ENCODE data around the gene MECR. TPM values are rescaled to one million over a fixed set of nuclear protein-coding genes. Genes with fewer than 3 reads are reported as not detected.

Gene MECR
- polyA plus RNA-seq, 1 of the 3 experiments (the other 2 are of a cell fraction), result 38.3 TPM

DNA sequence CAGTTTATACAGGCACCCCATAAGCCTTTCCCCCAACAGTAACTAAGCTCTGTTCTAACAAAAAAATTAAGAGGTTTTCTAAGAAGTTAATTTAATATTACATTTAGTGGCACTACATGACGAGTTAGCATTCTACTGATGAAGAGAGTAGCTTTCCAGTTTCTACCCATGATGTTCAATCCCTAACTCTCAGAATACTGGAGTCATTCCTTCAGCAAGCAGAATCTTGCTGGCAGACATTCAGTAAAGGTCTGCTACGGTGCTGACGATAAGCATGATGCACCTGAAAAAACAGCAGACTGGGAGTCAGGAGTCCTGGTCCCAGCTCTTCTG is 73.5 kb downstream of the MECR start:
- H3K27me3 ChIP-seq (ENCODE audit: insufficient read depth), result no peaks in the 10 kb centered on the region
- no peak overlapping the region for H3K9ac ChIP-seq
- DNase-seq, result no peak
- no peak overlapping the region for H3K4me2 ChIP-seq
- H3K79me2 ChIP-seq (ENCODE audit: insufficient read depth), result peaks cover 95% of the 10 kb centered on the region
- H3K27ac ChIP-seq (ENCODE audit: low read depth in 2 of 2, low read length in 1 of 2), result peak overlapping the region in 1 of 2 experiments; percentile 64; a peak in 2 of 4 replicates
- ChIA-PET POLR2A (no interaction called here), CTCF (interaction anchor here (0.6 to 2.3 kb wide), 2 partner anchors 11 to 46 kb away, joined by 3 to 10 read pairs; no protein-coding TSS in a partner anchor)
- no peak for TF ChIP-seq RCOR1 (IDR thresholded peaks at IDR 0.05; ENCODE audit: low read length)
- TF ChIP-seq NFIC (IDR thresholded peaks at IDR 0.05; ENCODE audit: borderline replicate concordance), result no peak
- TF ChIP-seq RFX5 (IDR thresholded peaks at IDR 0.05; ENCODE audit: low read length), result no peak
- no peak overlapping the region for H3K4me3 ChIP-seq (ENCODE audit: low read depth in 2 of 2, low read length in 1 of 2)
- no peaks in the 10 kb centered on the region for H3K9me2 ChIP-seq
- H3K4me1 ChIP-seq (ENCODE audit: control insufficient read depth in 1 of 2, insufficient read depth in 2 of 2, low read depth in 1 of 2, low read length in 1 of 2), result peaks cover 8 to 12% of the 10 kb centered on the region in 2 experiments; a peak in 2 of 4 replicates
- WGBS (ENCODE audit: low lambda C conversion rate), result 97% methylated on average over 3 of the region's 3 CpGs
- H4K20me1 ChIP-seq (ENCODE audit: insufficient read depth), result peaks cover 18% of the 10 kb centered on the region
- no peak overlapping the region for H2AFZ ChIP-seq (ENCODE audit: low read depth)
- peaks cover 4% of the 10 kb centered on the region for H3F3A ChIP-seq (replicated peaks; ENCODE audit: insufficient read depth)
- H3K36me3 ChIP-seq (replicated peaks in 1 of 2; ENCODE audit: control insufficient read depth in 1 of 2, insufficient read depth in 2 of 2, low read length in 1 of 2), result peaks cover 44 to 77% of the 10 kb centered on the region in 2 experiments
- no peaks in the 10 kb centered on the region for H3K9me3 ChIP-seq

DNA sequence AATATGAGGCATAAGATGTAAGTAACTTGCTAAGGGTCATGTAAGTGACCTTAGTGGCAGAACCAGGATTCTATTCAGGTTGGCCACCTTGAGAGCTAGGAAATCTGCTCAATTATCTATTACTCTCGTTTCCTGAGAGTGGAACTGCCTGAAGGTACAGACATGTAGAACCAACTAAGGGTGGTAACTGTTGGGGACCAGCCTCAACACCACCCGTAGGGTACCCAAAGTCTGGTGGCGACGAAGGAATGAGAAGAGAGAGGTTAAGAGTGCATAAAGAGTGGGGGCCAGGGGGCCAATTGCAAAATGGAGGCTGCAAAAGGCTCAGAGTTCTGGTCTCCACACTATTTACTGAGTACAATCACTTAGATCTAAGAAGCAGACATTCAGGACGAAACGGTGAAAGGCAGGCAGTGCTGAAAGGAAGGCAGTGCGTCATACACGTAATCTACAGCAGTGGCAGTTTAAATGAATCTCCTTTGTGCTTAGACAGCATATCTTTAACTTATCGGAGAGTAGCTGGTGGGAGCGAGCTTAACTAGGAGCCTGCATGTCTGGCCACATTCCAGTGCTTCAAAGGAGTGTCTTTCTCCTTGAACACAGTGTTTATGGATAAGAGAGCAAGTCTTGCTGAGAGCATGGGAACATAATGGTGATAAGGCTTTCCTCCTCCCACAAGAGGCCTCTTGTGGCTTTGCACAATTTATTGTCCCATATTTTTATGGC is 74.0 kb downstream of the MECR start:
- ChIA-PET CTCF (interaction anchor here (0.6 to 2.3 kb wide), 3 partner anchors 11 to 49 kb away, joined by 3 to 10 read pairs (median 3); no protein-coding TSS in a partner anchor), POLR2A (no interaction called here)
- H3K36me3 ChIP-seq (replicated peaks in 1 of 2; ENCODE audit: control insufficient read depth in 1 of 2, insufficient read depth in 2 of 2, low read length in 1 of 2), result peaks cover 44 to 77% of the 10 kb centered on the region in 2 experiments
- no peak overlapping the region for H2AFZ ChIP-seq (ENCODE audit: low read depth)
- peaks cover 94% of the 10 kb centered on the region for H3K79me2 ChIP-seq (ENCODE audit: insufficient read depth)
- H3K4me3 ChIP-seq (ENCODE audit: low read depth in 2 of 2, low read length in 1 of 2), result no peak overlapping the region
- H3K4me1 ChIP-seq (ENCODE audit: control insufficient read depth in 1 of 2, insufficient read depth in 2 of 2, low read depth in 1 of 2, low read length in 1 of 2), result peaks cover 8 to 10% of the 10 kb centered on the region in 2 experiments; a peak in 2 of 4 replicates
- H3K9me2 ChIP-seq, result no peaks in the 10 kb centered on the region
- H3K4me2 ChIP-seq, result no peak overlapping the region
- H3K27ac ChIP-seq (ENCODE audit: low read depth in 2 of 2, low read length in 1 of 2), result peak overlapping the region in 1 of 2 experiments; percentile 64; a peak in 2 of 4 replicates
- WGBS (ENCODE audit: low lambda C conversion rate), result 87% methylated on average over 10 of the region's 10 CpGs
- H3K9me3 ChIP-seq, result no peaks in the 10 kb centered on the region
- no peaks in the 10 kb centered on the region for H3F3A ChIP-seq (replicated peaks; ENCODE audit: insufficient read depth)
- TF ChIP-seq GATA2 (CRISPR knock-in tag; IDR thresholded peaks at IDR 0.05) (peak; percentile 49), MEF2A (IDR thresholded peaks at IDR 0.05; ENCODE audit: borderline replicate concordance, low read depth) (no peak)
- H3K27me3 ChIP-seq (ENCODE audit: insufficient read depth), result no peaks in the 10 kb centered on the region
- H3K9ac ChIP-seq, result no peak overlapping the region
- no peak for DNase-seq
- H4K20me1 ChIP-seq (ENCODE audit: insufficient read depth), result peaks cover 12% of the 10 kb centered on the region

DNA sequence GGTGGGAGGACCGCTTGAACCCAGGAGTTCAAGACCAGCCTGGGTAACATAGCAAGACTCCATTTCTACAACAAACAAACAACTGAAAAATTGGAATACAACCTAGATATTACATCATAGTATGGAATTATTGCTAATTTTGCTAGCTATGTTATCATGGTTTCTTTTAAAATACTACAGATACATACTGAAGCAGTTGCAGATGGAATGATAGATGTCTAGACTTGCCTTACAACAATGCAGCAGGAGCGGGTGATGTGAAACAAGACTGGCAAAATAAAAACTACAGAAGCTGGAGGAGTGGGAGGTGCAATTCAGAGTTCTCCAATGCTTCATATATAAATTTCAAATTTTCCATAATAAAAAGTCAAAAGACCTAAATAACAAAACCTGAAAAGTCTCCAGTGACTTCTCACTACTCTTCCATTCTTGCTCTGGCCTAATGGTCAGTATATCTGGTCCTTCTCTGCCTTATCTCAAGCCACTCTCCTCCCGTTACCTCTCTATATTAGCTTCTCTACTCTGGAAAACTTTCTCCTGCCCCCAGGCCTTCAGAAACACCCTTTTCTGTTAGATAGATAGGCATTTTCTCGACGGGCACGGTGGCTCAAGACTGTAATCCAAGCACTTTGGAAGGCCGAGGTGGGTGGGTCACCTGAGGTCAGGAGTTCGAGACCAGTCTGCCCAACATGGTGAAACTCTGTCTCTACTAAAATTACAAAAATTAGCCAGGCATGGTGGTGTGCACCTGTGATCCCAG is 78.5 kb downstream of the MECR start:
- TF ChIP-seq TEAD4 (IDR thresholded peaks at IDR 0.05; ENCODE audit: borderline replicate concordance, insufficient read depth) (no peak), POLR2AphosphoS5 (IDR thresholded peaks at IDR 0.05; ENCODE audit: low read depth, low read length) (no peak), TAF1 (IDR thresholded peaks at IDR 0.05; ENCODE audit: borderline replicate concordance, low read depth, low read length) (no peak), RFX5 (IDR thresholded peaks at IDR 0.05; ENCODE audit: low read length) (no peak), CHD2 (IDR thresholded peaks at IDR 0.05; ENCODE audit: low read length, partially characterized antibody) (no peak), GATA2 (CRISPR knock-in tag; IDR thresholded peaks at IDR 0.05) (no peak), RCOR1 (IDR thresholded peaks at IDR 0.05; ENCODE audit: low read length) (no peak), EP300 (IDR thresholded peaks at IDR 0.05; ENCODE audit: borderline replicate concordance in 1 of 2, low read depth in 1 of 2, low read length in 1 of 2) (no peak)
- TF ChIP-seq, protein P1, sequence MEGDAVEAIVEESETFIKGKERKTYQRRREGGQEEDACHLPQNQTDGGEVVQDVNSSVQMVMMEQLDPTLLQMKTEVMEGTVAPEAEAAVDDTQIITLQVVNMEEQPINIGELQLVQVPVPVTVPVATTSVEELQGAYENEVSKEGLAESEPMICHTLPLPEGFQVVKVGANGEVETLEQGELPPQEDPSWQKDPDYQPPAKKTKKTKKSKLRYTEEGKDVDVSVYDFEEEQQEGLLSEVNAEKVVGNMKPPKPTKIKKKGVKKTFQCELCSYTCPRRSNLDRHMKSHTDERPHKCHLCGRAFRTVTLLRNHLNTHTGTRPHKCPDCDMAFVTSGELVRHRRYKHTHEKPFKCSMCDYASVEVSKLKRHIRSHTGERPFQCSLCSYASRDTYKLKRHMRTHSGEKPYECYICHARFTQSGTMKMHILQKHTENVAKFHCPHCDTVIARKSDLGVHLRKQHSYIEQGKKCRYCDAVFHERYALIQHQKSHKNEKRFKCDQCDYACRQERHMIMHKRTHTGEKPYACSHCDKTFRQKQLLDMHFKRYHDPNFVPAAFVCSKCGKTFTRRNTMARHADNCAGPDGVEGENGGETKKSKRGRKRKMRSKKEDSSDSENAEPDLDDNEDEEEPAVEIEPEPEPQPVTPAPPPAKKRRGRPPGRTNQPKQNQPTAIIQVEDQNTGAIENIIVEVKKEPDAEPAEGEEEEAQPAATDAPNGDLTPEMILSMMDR (IDR thresholded peaks at IDR 0.05), result no peak
- TF ChIP-seq, protein P2, sequence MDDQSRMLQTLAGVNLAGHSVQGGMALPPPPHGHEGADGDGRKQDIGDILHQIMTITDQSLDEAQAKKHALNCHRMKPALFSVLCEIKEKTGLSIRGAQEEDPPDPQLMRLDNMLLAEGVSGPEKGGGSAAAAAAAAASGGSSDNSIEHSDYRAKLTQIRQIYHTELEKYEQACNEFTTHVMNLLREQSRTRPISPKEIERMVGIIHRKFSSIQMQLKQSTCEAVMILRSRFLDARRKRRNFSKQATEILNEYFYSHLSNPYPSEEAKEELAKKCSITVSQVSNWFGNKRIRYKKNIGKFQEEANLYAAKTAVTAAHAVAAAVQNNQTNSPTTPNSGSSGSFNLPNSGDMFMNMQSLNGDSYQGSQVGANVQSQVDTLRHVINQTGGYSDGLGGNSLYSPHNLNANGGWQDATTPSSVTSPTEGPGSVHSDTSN (IDR thresholded peaks at IDR 0.05), result no peak
- TF ChIP-seq, protein P3, sequence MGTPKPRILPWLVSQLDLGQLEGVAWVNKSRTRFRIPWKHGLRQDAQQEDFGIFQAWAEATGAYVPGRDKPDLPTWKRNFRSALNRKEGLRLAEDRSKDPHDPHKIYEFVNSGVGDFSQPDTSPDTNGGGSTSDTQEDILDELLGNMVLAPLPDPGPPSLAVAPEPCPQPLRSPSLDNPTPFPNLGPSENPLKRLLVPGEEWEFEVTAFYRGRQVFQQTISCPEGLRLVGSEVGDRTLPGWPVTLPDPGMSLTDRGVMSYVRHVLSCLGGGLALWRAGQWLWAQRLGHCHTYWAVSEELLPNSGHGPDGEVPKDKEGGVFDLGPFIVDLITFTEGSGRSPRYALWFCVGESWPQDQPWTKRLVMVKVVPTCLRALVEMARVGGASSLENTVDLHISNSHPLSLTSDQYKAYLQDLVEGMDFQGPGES (IDR thresholded peaks at IDR 0.05; ENCODE audit: low read depth, low read length), result no peak
- H3K36me3 ChIP-seq (replicated peaks in 1 of 2; ENCODE audit: control insufficient read depth in 1 of 2, insufficient read depth in 2 of 2, low read length in 1 of 2), result peaks cover 52 to 79% of the 10 kb centered on the region in 2 experiments
- no peak overlapping the region for H2AFZ ChIP-seq (ENCODE audit: low read depth)
- H3K9me3 ChIP-seq, result no peaks in the 10 kb centered on the region
- WGBS (ENCODE audit: low lambda C conversion rate), result 78% methylated on average over 8 of the region's 8 CpGs
- peaks cover 27% of the 10 kb centered on the region for H3F3A ChIP-seq (replicated peaks; ENCODE audit: insufficient read depth)
- no peak overlapping the region for H3K4me2 ChIP-seq
- H3K27me3 ChIP-seq (ENCODE audit: insufficient read depth), result no peaks in the 10 kb centered on the region
- no peak overlapping the region for H3K4me3 ChIP-seq (ENCODE audit: low read depth in 2 of 2, low read length in 1 of 2)
- no peaks in the 10 kb centered on the region for H4K20me1 ChIP-seq (ENCODE audit: insufficient read depth)
- H3K9ac ChIP-seq, result no peak overlapping the region
- POLR2A ChIA-PET, result no interaction called here
- H3K79me2 ChIP-seq (ENCODE audit: insufficient read depth), result peaks cover 65% of the 10 kb centered on the region; the same call in 1 of the 2 replicates
- peaks cover 6 to 13% of the 10 kb centered on the region in 2 experiments; a peak in 3 of 4 replicates for H3K4me1 ChIP-seq (ENCODE audit: control insufficient read depth in 1 of 2, insufficient read depth in 2 of 2, low read depth in 1 of 2, low read length in 1 of 2)
- CTCF ChIA-PET, result interaction anchor here (0.7 to 1.1 kb wide), 3 partner anchors 21 to 270 kb away, joined by 3 read pairs; no protein-coding TSS in a partner anchor
- DNase-seq, result no peak
- H3K27ac ChIP-seq (ENCODE audit: low read depth in 2 of 2, low read length in 1 of 2), result no peak overlapping the region
- H3K9me2 ChIP-seq, result no peaks in the 10 kb centered on the region
